Large intestine (tissue), 3 donors: Measurements from ENCODE around the gene EXOC3L2. TPM values are rescaled to one million over a fixed set of nuclear protein-coding genes. Genes with fewer than 3 reads are reported as not detected.

Source experiments
- DNase-seq, 2 donors: peaks; one replicate each; pipeline versions ENCODE4 v3.0.0 to v3.0.0-alpha.2; 2013
- H3K27ac ChIP-seq: one replicate; pipeline ENCODE4 v1.5.1; 2013; ENCODE audit warnings: low read length
- H3K27me3 ChIP-seq: 2 replicates; pipeline ENCODE4 v1.6.1; 2013; ENCODE audit warnings: low read length; ENCODE audit not compliant: control insufficient read depth, insufficient read depth
- H3K36me3 ChIP-seq: 2 replicates; pipeline ENCODE4 v1.6.1; 2013; ENCODE audit warnings: low read length; ENCODE audit not compliant: control insufficient read depth, insufficient read depth
- H3K4me1 ChIP-seq: one replicate; pipeline ENCODE4 v1.6.1; 2013; ENCODE audit warnings: low read length; ENCODE audit not compliant: control insufficient read depth, insufficient read depth
- H3K4me3 ChIP-seq: one replicate; pipeline ENCODE4 v1.5.1; 2013; ENCODE audit warnings: low read length
- H3K9me3 ChIP-seq: one replicate; pipeline ENCODE4 v1.6.1; 2013; ENCODE audit warnings: mild to moderate bottlenecking, low read depth, low read length, moderate library complexity; ENCODE audit not compliant: control insufficient read depth
- WGBS: methylation state at CpG from one replicate; pipeline ENCODE4 v1.1.5; 2013; ENCODE audit warnings: low lambda C conversion rate; ENCODE audit not compliant: insufficient coverage; 5-methylcytosine and 5-hydroxymethylcytosine counted together
- polyA plus RNA-seq: library from polyadenylated mRNA; unstranded; fragments of 120-200 nt; gene quantifications from one replicate; pipeline ENCODE4 v1.2.1, GENCODE V29; 2013

EXOC3L2 gene
- polyA plus RNA-seq, 1 donor, result 1.7 TPM

DNA sequence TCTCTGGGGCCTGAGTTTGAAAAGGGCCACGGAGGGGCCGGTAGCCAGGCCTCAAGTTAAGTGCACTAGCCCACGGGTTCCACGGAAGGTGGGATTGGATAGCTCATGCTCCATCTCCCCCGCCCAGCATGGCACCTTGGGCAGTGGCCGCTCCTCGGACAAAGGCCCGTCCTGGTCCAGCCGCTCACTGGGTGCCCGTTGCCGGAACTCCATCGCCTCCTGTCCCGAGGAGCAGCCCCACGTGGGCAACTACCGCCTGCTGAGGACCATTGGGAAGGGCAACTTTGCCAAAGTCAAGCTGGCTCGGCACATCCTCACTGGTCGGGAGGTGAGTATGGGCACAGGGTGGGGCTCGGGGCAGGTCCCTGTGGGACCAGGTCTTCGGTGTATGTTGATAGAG is 13.7 kb upstream of the EXOC3L2 start:
- Histone ChIP-seq H3K27me3 (no peaks in the 10 kb centered on the region), H3K4me1 (no peaks in the 10 kb centered on the region), H3K27ac (no peak overlapping the region), H3K9me3 (no peaks in the 10 kb centered on the region), H3K36me3 (peaks cover 2% of the 10 kb centered on the region), H3K4me3 (no peak overlapping the region)
- WGBS, result no CpG with 5 or more reads among the region's 19 CpGs
- no peak for DNase-seq

DNA sequence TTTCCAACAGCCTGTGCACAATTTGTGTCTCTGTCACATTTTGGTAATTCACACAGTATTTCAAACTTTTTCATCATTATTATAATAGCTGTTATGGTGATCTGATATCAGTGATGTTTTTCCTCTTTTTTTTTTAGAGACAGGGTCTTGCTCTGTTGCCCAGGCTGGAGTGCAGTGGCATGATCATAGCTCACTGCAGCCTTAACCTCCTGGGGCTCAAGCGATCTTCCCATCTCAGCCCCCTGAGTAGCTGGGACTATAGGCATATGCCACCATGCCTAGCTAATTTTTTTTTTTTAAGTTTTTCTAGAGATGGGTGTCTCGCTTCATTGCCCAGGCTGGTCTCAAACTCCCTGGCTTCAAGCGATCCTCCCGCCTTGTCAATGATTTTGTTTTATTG is 11.6 kb upstream of the EXOC3L2 start:
- WGBS, result 83% methylated on average over 1 of the region's 4 CpGs
- Histone ChIP-seq H3K27ac (no peak overlapping the region), H3K4me3 (no peak overlapping the region), H3K27me3 (no peaks in the 10 kb centered on the region), H3K9me3 (no peaks in the 10 kb centered on the region), H3K36me3 (no peaks in the 10 kb centered on the region), H3K4me1 (no peaks in the 10 kb centered on the region)
- no peak for DNase-seq

DNA sequence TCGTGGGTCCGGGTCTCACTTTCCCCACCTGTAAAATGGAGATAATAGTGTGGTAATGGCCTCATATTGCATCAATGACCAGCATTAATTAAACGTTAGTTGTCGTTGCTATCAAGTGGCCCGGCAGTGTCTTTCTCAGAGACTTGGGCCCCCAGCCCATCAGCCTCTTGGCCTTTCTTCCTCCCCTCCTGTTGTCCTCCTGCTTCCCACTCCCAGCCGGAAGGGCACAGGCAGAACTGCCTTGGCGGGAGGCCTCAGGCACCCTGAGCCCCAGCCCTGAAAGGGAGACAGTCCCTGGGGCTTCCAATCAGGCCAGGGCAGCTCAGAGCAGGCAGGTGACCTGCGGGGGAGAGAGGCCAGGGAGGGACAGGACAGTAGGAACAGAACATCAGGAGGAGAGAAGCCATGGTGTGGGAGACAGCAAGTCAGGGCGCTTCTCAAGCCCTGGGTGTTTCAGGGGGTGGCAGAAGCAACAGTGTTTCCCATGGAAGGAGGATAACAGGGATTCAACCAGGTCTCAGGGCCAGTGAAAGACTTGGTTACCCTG is 10.5 kb upstream of the EXOC3L2 start:
- Histone ChIP-seq H3K27ac (no peak overlapping the region), H3K27me3 (no peaks in the 10 kb centered on the region), H3K4me3 (no peak overlapping the region), H3K36me3 (no peaks in the 10 kb centered on the region), H3K9me3 (no peaks in the 10 kb centered on the region), H3K4me1 (peaks cover under 1% of the 10 kb centered on the region)
- no CpG with 5 or more reads among the region's 9 CpGs for WGBS
- DNase-seq, result no peak

DNA sequence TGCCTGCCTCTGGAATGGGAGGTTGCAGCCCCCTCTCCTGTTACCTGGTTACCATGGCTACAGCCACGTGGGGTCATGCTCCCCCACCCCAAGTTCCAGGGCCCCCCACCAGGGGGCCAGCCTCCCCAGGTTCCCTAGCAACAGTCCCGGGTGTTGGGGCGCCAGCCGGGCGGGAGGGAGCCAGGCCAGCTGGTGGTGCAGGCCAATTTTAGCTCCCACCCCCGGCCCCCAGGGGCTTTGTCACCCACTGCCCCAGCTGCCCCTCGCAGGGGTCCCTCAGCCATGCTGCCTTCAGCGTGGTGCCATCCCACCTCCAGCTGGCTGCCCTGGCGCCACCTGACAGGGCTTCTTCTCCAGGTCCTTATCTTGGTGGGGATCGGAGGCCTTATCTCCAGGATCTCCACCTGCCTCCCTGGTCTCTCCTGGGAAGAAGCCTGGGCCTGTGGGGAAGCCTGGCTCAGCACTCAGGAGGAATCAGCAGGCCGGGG is 8.9 kb upstream of the EXOC3L2 start:
- Histone ChIP-seq H3K27me3 (peaks cover 3% of the 10 kb centered on the region), H3K9me3 (no peaks in the 10 kb centered on the region), H3K36me3 (no peaks in the 10 kb centered on the region), H3K4me3 (no peak overlapping the region), H3K27ac (no peak overlapping the region), H3K4me1 (peaks cover 6% of the 10 kb centered on the region)
- WGBS, result no CpG with 5 or more reads among the region's 11 CpGs
- no peak for DNase-seq

DNA sequence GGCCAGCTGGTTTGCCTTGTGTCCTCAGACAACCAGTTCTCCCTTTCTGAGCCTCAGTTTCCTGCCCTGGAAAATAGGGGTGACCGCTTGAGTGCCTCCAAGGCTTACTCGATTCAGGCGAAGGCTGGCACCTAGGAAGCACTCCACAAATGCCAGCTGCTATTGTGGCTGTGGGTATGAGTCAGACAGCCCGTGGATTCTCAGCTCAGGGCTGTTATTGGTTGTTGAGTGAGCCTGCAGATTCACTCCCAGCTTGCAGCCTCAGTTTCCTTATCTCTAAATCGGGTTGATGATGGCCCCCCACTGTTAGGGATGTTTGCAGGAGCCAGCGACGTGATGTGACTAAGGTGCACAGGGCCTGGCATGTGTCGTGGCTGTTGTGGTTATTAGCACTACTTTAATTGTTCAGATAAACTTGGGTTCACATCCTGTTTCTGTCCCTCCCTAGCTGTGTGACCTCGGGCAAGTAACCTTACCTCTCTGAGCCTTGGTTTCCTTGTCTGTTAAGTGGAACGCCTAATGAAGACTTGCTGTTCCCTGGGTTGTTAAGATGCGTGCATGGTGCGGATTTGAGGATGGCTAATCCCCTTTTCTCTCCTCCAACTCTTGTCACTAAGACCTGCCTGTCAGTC is 8.3 kb upstream of the EXOC3L2 start:
- Histone ChIP-seq H3K27ac (no peak overlapping the region), H3K4me1 (peaks cover 6% of the 10 kb centered on the region), H3K36me3 (no peaks in the 10 kb centered on the region), H3K4me3 (no peak overlapping the region), H3K27me3 (peaks cover 3% of the 10 kb centered on the region), H3K9me3 (no peaks in the 10 kb centered on the region)
- DNase-seq, result no peak
- WGBS, result no CpG with 5 or more reads among the region's 12 CpGs

DNA sequence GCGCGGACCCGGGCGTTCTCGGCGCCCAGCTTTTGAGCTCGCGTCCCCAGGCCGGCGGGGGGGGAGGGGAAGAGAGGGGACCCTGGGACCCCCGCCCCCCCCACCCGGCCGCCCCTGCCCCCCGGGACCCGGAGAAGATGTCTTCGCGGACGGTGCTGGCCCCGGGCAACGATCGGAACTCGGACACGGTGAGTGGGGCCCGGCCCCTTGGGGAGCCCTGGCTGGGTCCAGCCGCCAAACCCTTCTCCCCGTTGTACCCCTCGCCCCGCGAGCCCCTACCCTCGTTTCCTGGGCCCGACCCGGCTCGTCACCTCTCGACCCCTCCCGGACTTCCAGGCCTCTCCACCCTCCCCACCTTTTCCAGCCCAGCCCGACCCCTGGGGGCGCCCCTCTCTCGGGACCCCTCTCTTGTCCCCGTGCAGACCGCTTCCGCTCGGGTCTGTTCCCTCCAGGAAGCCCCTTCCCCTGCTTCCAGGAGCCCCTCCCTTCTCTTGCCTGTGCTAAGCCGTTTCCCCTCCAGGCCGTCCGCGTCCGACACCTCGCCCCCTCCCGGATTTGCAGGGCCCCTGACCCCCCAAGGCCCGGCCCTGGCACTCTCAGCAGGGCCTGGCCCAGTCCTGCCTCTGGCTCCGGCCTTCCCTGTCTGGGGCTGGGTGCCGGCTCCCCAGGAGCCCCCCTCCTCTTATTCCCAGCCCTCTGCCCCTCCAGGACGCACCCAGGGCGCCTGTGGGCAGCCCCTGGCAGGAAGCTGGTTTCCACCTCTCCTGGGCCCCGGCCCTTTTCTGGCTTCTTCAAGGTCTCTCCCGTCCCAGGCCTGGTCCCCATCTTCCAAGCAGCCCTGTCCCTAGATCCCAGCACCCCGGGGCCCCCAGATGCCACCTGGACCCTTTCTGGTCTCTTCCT is 6.5 kb upstream of the EXOC3L2 start:
- peak; percentile 14 to 34 for DNase-seq
- H3K27ac ChIP-seq, result no peak overlapping the region
- WGBS, result 20% methylated on average over 1 of the region's 57 CpGs
- peaks cover 6% of the 10 kb centered on the region for H3K4me1 ChIP-seq
- H3K36me3 ChIP-seq, result no peaks in the 10 kb centered on the region
- H3K27me3 ChIP-seq, result peaks cover 3% of the 10 kb centered on the region
- H3K4me3 ChIP-seq, result peak overlapping the region; percentile 81
- no peaks in the 10 kb centered on the region for H3K9me3 ChIP-seq

DNA sequence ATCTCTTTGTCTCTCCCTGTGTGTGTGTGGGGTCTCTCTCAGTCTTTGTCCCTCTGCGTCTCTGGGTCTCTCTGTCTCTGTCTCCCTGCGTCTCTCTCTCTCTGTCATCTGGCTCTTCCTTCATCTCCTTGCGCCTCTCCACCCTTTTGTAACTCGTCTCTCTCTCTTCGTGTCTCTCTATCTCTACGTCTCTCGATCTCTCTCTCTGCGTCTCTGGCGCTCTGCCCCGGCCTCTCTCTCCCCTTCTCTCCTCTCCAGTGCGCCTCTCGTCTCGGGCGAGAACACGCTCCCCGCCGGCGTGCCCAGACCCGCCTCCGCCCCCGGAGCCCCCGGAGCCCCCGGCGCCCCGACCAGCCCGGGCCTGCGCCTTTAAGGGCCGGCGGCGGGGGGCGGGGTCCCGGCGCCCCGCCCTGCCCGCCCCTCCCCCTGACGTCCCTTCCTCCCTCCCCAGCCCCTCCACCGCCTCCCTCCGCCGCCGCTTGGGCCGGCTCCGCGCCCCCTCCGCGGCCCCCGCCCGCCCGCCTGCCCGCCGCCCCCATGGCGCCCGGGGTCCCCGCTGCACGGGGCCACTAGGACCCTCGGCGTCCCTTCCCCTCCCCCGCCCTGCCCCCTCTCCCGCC is 5.7 kb upstream of the EXOC3L2 start, which contains the start of gene MARK4:
MARK4 (plus strand) TSS at position 440 of the 620 bp plus-strand sequence. CDS start 318 bp downstream, outside the sequence.
- peak in 1 of 2 donors; percentile 42 for DNase-seq
- 0% methylated on average over 3 of the region's 58 CpGs for WGBS
- no peaks in the 10 kb centered on the region for H3K9me3 ChIP-seq

DNA sequence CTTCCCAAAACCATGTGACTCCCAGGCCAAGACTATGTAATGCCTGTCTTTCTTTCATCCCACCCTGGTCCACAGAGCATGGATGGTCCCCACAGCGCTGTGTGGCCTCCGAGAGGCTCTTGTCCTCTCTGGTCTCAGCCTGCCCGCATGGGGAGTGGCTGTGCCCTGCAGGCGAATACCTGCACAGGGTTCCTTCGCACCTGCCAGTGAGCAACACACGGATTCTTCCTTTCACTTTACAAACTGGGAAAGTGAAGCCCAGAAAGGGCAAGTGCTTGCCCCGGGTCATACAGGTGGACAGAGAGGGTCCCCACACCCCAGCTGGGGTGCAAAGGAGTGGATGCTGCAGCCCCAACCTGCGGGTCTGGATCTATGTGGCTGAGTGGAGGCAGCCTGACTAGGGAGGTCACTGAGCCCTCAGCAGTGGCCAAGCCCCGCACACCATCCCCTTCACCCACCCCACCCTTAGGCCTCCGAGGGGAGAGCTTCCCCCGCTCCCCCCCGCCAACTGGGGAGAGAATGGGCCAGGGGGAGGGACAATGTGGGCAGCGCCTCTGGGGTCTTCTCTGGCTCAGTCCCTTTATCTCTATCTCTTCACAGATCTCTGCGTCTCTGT is 5.1 kb upstream of the EXOC3L2 start:
- Histone ChIP-seq H3K36me3 (no peaks in the 10 kb centered on the region), H3K9me3 (no peaks in the 10 kb centered on the region), H3K27me3 (peaks cover 3% of the 10 kb centered on the region), H3K4me3 (peak overlapping the region; percentile 68), H3K4me1 (peaks cover 6% of the 10 kb centered on the region), H3K27ac (no peak overlapping the region)
- DNase-seq, result no peak
- WGBS, result no CpG with 5 or more reads among the region's 14 CpGs

More for the DNA sequence above, 5.7 kb upstream of the EXOC3L2 start, which contains the start of gene MARK4:
- Histone ChIP-seq H3K4me1 (peaks cover 6% of the 10 kb centered on the region), H3K27ac (no peak within 1 kb of the TSS), H3K27me3 (peaks cover 3% of the 10 kb centered on the region), H3K4me3 (peak within 1 kb of the TSS; percentile 81), H3K36me3 (no peaks in the 10 kb centered on the region)

DNA sequence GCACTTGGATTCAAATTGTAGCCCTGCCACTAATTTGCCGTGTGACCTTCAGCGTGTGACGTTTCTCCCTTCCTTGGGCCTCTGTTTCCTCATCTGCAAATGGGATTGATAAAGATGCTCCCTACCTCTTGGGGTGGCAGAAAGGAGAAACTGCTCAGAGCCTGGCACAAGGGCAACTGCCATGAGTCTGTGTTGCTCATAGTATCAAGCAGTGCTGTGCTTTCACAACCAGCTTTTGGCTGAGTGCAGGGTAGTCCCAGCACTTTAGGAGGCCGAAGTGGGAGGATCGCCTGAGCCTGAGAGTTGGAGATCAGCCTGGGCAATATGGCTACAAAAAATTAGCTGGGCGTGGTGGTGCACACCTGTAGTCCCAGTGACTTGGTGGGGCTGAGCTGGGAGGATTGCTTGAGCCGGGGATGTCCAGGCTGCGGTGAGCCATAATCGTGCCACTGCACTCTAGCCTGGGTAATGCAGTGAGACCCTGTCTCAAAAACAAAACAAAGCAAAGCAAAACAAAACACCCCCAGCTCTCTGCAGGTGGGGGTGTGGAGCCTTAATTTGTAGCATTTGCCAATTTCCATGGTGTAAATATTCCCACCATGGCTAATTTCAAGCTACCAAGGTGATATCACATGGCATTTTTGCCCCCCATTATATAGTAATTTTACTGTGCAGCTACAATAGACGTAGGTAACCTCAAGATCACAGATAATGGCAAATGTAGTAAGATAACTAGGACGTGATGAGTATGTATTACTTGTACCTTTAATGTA is 4.2 kb upstream of the EXOC3L2 start:
- H3K4me1 ChIP-seq, result peaks cover 6% of the 10 kb centered on the region

More for the DNA sequence above, 4.2 kb upstream of the EXOC3L2 start:
- Histone ChIP-seq H3K4me3 (no peak overlapping the region), H3K27me3 (peaks cover 3% of the 10 kb centered on the region), H3K36me3 (no peaks in the 10 kb centered on the region), H3K27ac (no peak overlapping the region), H3K9me3 (no peaks in the 10 kb centered on the region)
- WGBS, result 80% methylated on average over 1 of the region's 11 CpGs
- no peak for DNase-seq
